SK-N-SH (cell line): Measurements from ENCODE around the gene CASS4. TPM values are rescaled to one million over a fixed set of nuclear protein-coding genes. Genes with fewer than 3 reads are reported as not detected.

ENCODE experiments used
- CTCF ChIA-PET: fragments of 300-600, 350-600 bp; formaldehyde crosslinking; extraction: SDS; loops from one replicate; lab custom pipeline; 2021; lab: Yijun Ruan, JAX
- POLR2A ChIA-PET: fragments of 350-600 bp; sonication (Branson Sonifier 250); formaldehyde crosslinking; extraction: SDS; loops from one replicate; lab custom pipeline; 2020; ENCODE audit warnings: antibody characterized with exemption, inconsistent platforms; lab: Yijun Ruan, JAX
- DNase-seq: peaks from one replicate; pipeline ENCODE4 v3.0.0; 2012
- H2AFZ ChIP-seq: fragments of 200-600 bp; sonication (generic); 2 replicates; pipeline ENCODE4 v1.8.1; 2016; ENCODE audit warnings: antibody characterized with exemption, mild to moderate bottlenecking, low read depth
- H3F3A ChIP-seq: fragments of 200-600 bp; sonication (generic); replicated peaks from 2 replicates; pipeline ENCODE3; 2016; ENCODE audit warnings: antibody characterized with exemption, mild to moderate bottlenecking; ENCODE audit not compliant: insufficient read depth
- H3K27ac ChIP-seq, 2 experiments: fragments of 200-500 bp in 1 of 2; fragments of 200-600 bp in 1 of 2; sonication (Bioruptor generic) in 1 of 2; sonication (generic), shearing (Covaris generic) in 1 of 2; 2 replicates each; pipeline versions ENCODE4 v1.5.1 to v1.6.1; 2014 to 2016; ENCODE audit warnings: low read depth in 2 of 2, inconsistent platforms in 1 of 2, low read length in 1 of 2, mild to moderate bottlenecking in 1 of 2, mixed read lengths in 1 of 2
- H3K27me3 ChIP-seq: fragments of 200-600 bp; sonication (generic), shearing (Covaris generic); 2 replicates; pipeline ENCODE4 v1.6.1; 2016; ENCODE audit warnings: mixed run types; ENCODE audit not compliant: insufficient read depth
- H3K36me3 ChIP-seq, 2 experiments: fragments of 200-500 bp in 1 of 2; fragments of 200-600 bp in 1 of 2; sonication (Bioruptor generic) in 1 of 2; sonication (generic) in 1 of 2; replicated peaks in 1 of 2; 2 replicates each; pipeline versions ENCODE3 to v1.5.1; 2014 to 2016; ENCODE audit warnings: low read length in 1 of 2, mild to moderate bottlenecking in 1 of 2; ENCODE audit not compliant: insufficient read depth in 2 of 2, control insufficient read depth in 1 of 2
- H3K4me1 ChIP-seq, 2 experiments: fragments of 200-500 bp in 1 of 2; fragments of 200-600 bp in 1 of 2; sonication (Bioruptor generic) in 1 of 2; sonication (generic), shearing (Covaris generic) in 1 of 2; 2 replicates each; pipeline versions ENCODE4 v1.5.1 to v1.6.1; 2014 to 2016; ENCODE audit warnings: low read depth in 1 of 2, low read length in 1 of 2, mixed run types in 1 of 2; ENCODE audit not compliant: insufficient read depth in 2 of 2, control insufficient read depth in 1 of 2
- H3K4me2 ChIP-seq: fragments of 200-600 bp; sonication (generic), shearing (Covaris generic); 2 replicates; pipeline ENCODE4 v1.6.1; 2017; ENCODE audit warnings: mixed run types
- H3K4me3 ChIP-seq, 2 experiments: fragments of 200-500 bp in 1 of 2; fragments of 200-600 bp in 1 of 2; sonication (Bioruptor generic) in 1 of 2; sonication (generic), shearing (Covaris generic) in 1 of 2; 2 replicates each; pipeline versions ENCODE4 v1.5.1 to v1.8.1; 2014 to 2016; ENCODE audit warnings: low read depth in 2 of 2, inconsistent platforms in 1 of 2, low read length in 1 of 2, mild to moderate bottlenecking in 1 of 2, mixed read lengths in 1 of 2, moderate library complexity in 1 of 2
- H3K79me2 ChIP-seq: fragments of 200-600 bp; sonication (generic); 2 replicates; pipeline ENCODE4 v1.8.1; 2017; ENCODE audit warnings: mild to moderate bottlenecking; ENCODE audit not compliant: insufficient read depth
- H3K9ac ChIP-seq: fragments of 200-600 bp; sonication (generic); 2 replicates; pipeline ENCODE4 v1.6.1; 2017; ENCODE audit warnings: mixed run types
- H3K9me2 ChIP-seq: fragments of 200-600 bp; sonication (generic); 2 replicates; pipeline ENCODE4 v1.6.1; 2017; ENCODE audit warnings: mixed run types
- H3K9me3 ChIP-seq: fragments of 200-600 bp; sonication (generic); 2 replicates; pipeline ENCODE4 v1.6.1; 2017; ENCODE audit warnings: mixed run types, mild to moderate bottlenecking, moderate library complexity
- H4K20me1 ChIP-seq: fragments of 200-600 bp; sonication (generic); 2 replicates; pipeline ENCODE4 v1.6.1; 2017; ENCODE audit warnings: mild to moderate bottlenecking, mixed run types; ENCODE audit not compliant: insufficient read depth
- EZH2phosphoT487 ChIP-seq: fragments of 200-600 bp; sonication (generic); IDR thresholded peaks from 2 replicates; pipeline ENCODE4 v1.6.1; 2017; ENCODE audit warnings: low read depth, mixed run types, mild to moderate bottlenecking, antibody characterized with exemption, moderate library complexity, borderline replicate concordance
- GATA2 ChIP-seq: sonication (generic); formaldehyde crosslinking; IDR thresholded peaks from 2 replicates; pipeline ENCODE4 v1.5.0; 2020; ENCODE audit warnings: mild to moderate bottlenecking, missing genetic modification reagents
- RAD21 ChIP-seq: IDR thresholded peaks from 2 replicates; pipeline ENCODE4 v1.6.1; 2012; ENCODE audit warnings: mild to moderate bottlenecking, low read length
- RCOR1 ChIP-seq: fragments of 150-350 bp; IDR thresholded peaks from 2 replicates; pipeline ENCODE4 v1.6.1; 2017; ENCODE audit warnings: antibody characterized with exemption, low read length
- SIN3A ChIP-seq: IDR thresholded peaks from 2 replicates; pipeline ENCODE4 v1.6.1; 2012; ENCODE audit warnings: low read depth, mild to moderate bottlenecking, low read length, moderate library complexity, borderline replicate concordance
- SMC3 ChIP-seq: IDR thresholded peaks from 2 replicates; pipeline ENCODE4 v1.6.1; 2012; ENCODE audit warnings: low read depth, low read length, improper control_type of control experiment
- YY1 ChIP-seq: IDR thresholded peaks from 2 replicates; pipeline ENCODE4 v1.4.0; 2012; ENCODE audit warnings: low read depth, mild to moderate bottlenecking
- WGBS: methylation state at CpG from one replicate; pipeline ENCODE4 v1.1.6; 2017; ENCODE audit warnings: low lambda C conversion rate; 5-methylcytosine and 5-hydroxymethylcytosine counted together
- polyA plus RNA-seq, 3 experiments: library from polyadenylated mRNA; depleted of rRNA; stranded (reverse); fragments of >200 nt; gene quantifications; 2 replicates each; pipeline ENCODE4 v1.2.3, GENCODE V29; 2012
- TF ChIP-seq, protein P1 (sequence below): fragments of 200-600 bp; sonication (generic); IDR thresholded peaks from 2 replicates; pipeline ENCODE4 v1.6.1; 2017; ENCODE audit warnings: antibody characterized with exemption, mild to moderate bottlenecking, moderate library complexity
- TF ChIP-seq, protein P2 (sequence below): IDR thresholded peaks from 2 replicates; pipeline ENCODE4 v1.4.0; 2012; ENCODE audit warnings: low read depth, borderline replicate concordance
- TF ChIP-seq, protein P3 (sequence below): IDR thresholded peaks from 2 replicates; pipeline ENCODE4; 2012
- TF ChIP-seq, protein P4 (sequence below): IDR thresholded peaks from 2 replicates; pipeline ENCODE4 v1.4.0; 2012; ENCODE audit warnings: low read depth, borderline replicate concordance
- TF ChIP-seq, protein P5 (sequence below): fragments of 150-350 bp; IDR thresholded peaks from 2 replicates; pipeline ENCODE4 v1.6.1; 2017; ENCODE audit warnings: antibody characterized with exemption, low read length, low read depth, borderline replicate concordance
- TF ChIP-seq, protein P6 (sequence below): fragments of 150-350 bp; IDR thresholded peaks from 2 replicates; pipeline ENCODE4 v1.6.1; 2016; ENCODE audit warnings: mild to moderate bottlenecking, low read depth, low read length

The CASS4 gene
- polyA plus RNA-seq, 1 of the 3 experiments (the other 2 are of a cell fraction): not detected

DNA sequence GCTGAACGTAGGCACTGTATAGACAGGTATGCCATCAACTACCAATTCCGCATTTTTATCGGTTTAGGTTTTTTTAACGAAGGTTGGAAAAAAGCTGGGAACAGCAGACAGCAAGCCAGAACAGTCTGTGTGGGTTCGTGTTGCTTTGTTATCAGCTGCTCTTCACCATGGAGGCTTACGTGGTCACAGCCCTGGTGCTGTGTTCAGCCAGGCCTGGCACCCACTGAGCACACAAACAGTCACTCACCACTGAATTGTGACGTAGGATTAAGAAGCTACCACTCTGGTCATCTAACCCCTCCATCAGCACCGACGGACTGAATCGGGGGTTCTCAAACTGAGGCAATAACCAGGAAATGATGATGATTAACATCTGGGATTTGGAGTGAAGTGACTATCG is 40.1 kb upstream of the CASS4 start:
- no peak overlapping the region for H3K27ac ChIP-seq
- no peaks in the 10 kb centered on the region for H3K9me2 ChIP-seq
- H3K4me1 ChIP-seq: peaks cover 2 to 4% of the 10 kb centered on the region in 2 experiments; a peak in 2 of 4 replicates
- no peak for DNase-seq
- no peak overlapping the region for H3K9ac ChIP-seq
- no peaks in the 10 kb centered on the region for H3K9me3 ChIP-seq
- H3K79me2 ChIP-seq: peaks cover 52% of the 10 kb centered on the region
- POLR2A ChIA-PET: no interaction called here
- peaks cover 22 to 46% of the 10 kb centered on the region in 2 experiments for H3K36me3 ChIP-seq
- peaks cover 15% of the 10 kb centered on the region for H3F3A ChIP-seq
- peaks cover 4% of the 10 kb centered on the region; the same call in 1 of the 2 replicates for H4K20me1 ChIP-seq
- no peak overlapping the region for H3K4me2 ChIP-seq
- no peak overlapping the region for H2AFZ ChIP-seq
- TF ChIP-seq RAD21 (no peak), RCOR1 (no peak), SMC3 (no peak), YY1 (no peak), EZH2phosphoT487 (no peak), GATA2 (CRISPR knock-in tag) (no peak), SIN3A (no peak)
- TF ChIP-seq, protein P1, sequence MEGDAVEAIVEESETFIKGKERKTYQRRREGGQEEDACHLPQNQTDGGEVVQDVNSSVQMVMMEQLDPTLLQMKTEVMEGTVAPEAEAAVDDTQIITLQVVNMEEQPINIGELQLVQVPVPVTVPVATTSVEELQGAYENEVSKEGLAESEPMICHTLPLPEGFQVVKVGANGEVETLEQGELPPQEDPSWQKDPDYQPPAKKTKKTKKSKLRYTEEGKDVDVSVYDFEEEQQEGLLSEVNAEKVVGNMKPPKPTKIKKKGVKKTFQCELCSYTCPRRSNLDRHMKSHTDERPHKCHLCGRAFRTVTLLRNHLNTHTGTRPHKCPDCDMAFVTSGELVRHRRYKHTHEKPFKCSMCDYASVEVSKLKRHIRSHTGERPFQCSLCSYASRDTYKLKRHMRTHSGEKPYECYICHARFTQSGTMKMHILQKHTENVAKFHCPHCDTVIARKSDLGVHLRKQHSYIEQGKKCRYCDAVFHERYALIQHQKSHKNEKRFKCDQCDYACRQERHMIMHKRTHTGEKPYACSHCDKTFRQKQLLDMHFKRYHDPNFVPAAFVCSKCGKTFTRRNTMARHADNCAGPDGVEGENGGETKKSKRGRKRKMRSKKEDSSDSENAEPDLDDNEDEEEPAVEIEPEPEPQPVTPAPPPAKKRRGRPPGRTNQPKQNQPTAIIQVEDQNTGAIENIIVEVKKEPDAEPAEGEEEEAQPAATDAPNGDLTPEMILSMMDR: no peak
- TF ChIP-seq, protein P2, sequence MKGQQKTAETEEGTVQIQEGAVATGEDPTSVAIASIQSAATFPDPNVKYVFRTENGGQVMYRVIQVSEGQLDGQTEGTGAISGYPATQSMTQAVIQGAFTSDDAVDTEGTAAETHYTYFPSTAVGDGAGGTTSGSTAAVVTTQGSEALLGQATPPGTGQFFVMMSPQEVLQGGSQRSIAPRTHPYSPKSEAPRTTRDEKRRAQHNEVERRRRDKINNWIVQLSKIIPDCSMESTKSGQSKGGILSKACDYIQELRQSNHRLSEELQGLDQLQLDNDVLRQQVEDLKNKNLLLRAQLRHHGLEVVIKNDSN: no peak
- TF ChIP-seq, protein P3, sequence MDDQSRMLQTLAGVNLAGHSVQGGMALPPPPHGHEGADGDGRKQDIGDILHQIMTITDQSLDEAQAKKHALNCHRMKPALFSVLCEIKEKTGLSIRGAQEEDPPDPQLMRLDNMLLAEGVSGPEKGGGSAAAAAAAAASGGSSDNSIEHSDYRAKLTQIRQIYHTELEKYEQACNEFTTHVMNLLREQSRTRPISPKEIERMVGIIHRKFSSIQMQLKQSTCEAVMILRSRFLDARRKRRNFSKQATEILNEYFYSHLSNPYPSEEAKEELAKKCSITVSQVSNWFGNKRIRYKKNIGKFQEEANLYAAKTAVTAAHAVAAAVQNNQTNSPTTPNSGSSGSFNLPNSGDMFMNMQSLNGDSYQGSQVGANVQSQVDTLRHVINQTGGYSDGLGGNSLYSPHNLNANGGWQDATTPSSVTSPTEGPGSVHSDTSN: no peak
- TF ChIP-seq, protein P4, sequence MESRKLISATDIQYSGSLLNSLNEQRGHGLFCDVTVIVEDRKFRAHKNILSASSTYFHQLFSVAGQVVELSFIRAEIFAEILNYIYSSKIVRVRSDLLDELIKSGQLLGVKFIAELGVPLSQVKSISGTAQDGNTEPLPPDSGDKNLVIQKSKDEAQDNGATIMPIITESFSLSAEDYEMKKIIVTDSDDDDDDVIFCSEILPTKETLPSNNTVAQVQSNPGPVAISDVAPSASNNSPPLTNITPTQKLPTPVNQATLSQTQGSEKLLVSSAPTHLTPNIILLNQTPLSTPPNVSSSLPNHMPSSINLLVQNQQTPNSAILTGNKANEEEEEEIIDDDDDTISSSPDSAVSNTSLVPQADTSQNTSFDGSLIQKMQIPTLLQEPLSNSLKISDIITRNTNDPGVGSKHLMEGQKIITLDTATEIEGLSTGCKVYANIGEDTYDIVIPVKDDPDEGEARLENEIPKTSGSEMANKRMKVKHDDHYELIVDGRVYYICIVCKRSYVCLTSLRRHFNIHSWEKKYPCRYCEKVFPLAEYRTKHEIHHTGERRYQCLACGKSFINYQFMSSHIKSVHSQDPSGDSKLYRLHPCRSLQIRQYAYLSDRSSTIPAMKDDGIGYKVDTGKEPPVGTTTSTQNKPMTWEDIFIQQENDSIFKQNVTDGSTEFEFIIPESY: no peak
- TF ChIP-seq, protein P5, sequence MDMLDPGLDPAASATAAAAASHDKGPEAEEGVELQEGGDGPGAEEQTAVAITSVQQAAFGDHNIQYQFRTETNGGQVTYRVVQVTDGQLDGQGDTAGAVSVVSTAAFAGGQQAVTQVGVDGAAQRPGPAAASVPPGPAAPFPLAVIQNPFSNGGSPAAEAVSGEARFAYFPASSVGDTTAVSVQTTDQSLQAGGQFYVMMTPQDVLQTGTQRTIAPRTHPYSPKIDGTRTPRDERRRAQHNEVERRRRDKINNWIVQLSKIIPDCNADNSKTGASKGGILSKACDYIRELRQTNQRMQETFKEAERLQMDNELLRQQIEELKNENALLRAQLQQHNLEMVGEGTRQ: no peak
- TF ChIP-seq, protein P6, sequence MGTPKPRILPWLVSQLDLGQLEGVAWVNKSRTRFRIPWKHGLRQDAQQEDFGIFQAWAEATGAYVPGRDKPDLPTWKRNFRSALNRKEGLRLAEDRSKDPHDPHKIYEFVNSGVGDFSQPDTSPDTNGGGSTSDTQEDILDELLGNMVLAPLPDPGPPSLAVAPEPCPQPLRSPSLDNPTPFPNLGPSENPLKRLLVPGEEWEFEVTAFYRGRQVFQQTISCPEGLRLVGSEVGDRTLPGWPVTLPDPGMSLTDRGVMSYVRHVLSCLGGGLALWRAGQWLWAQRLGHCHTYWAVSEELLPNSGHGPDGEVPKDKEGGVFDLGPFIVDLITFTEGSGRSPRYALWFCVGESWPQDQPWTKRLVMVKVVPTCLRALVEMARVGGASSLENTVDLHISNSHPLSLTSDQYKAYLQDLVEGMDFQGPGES: no peak
- H3K27me3 ChIP-seq: no peaks in the 10 kb centered on the region
- no peak overlapping the region for H3K4me3 ChIP-seq
- WGBS: 96% methylated on average over 11 of the region's 11 CpGs
- CTCF ChIA-PET: interaction anchor here (1.4 to 1.7 kb wide), 2 partner anchors 28 to 124 kb away, joined by 3 to 4 read pairs; partner anchors contain the start of gene MC3R
